HUES64 (cell line): ENCODE results near the gene RAPGEF3.
A peak's percentile ranks its signal among the peaks of the same experiment; 100 is the strongest.

ENCODE experiments used
- H3K27ac ChIP-seq: 2 replicates; pipeline ENCODE4 v1.7.0; 2013; ENCODE audit warnings: low read depth, low read length, inconsistent platforms
- H3K27me3 ChIP-seq: 2 replicates; pipeline ENCODE4 v1.6.1; 2013; ENCODE audit warnings: mild to moderate bottlenecking, low read length; ENCODE audit not compliant: insufficient read depth
- H3K36me3 ChIP-seq: 2 replicates; pipeline ENCODE4 v1.6.1; 2013; ENCODE audit warnings: mild to moderate bottlenecking, low read length; ENCODE audit not compliant: insufficient read depth
- H3K4me1 ChIP-seq: 2 replicates; pipeline ENCODE4 v1.6.1; 2013; ENCODE audit warnings: mild to moderate bottlenecking, low read length, moderate library complexity; ENCODE audit not compliant: insufficient read depth
- H3K4me3 ChIP-seq: 2 replicates; pipeline ENCODE4 v1.5.1; 2013; ENCODE audit warnings: mild to moderate bottlenecking, low read length, moderate library complexity
- H3K9ac ChIP-seq: 2 replicates; pipeline ENCODE4 v1.6.1; 2013; ENCODE audit warnings: mild to moderate bottlenecking, low read depth, low read length
- H3K9me3 ChIP-seq: 2 replicates; pipeline ENCODE4 v1.6.1; 2013; ENCODE audit warnings: low read depth, low read length; ENCODE audit not compliant: insufficient read depth
- WGBS: fragments of 150-250, 120-280 bp; methylation state at CpG from one replicate; pipeline ENCODE4 v1.1.7; 2013; ENCODE audit warnings: missing lambda C conversion rate; 5-methylcytosine and 5-hydroxymethylcytosine counted together

The RAPGEF3 gene

DNA sequence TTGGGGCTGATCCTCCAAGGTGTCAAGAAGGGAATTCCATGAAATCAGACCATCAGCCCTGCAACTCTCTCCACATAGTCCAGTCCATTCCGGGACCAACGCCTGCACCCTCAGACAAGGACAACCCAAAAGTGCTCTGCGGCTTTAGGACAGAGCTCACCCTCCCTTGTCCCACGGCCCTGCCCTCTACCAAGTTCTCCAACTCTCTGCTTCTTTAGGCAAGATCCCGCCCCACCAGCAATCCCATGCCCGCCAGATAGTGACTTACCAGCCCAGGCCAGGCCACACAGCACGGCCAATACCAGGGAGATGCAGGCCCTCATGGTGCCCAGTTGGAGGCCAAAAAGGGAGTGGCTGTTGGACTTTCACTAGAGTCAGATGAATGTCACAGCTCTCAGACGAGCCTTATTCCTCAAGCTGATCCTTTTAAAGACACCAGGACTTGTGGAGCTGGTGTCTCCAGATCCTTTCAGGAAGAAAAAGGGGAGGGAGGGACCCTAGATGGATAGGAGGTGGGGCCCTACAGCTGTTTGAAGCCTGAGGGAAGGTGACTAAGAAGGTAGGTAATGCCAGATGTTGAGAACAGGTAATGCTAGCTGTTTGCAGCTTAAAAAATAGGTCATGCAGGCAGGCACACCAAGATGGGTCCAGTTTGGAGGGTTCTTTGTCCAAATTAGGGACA lies 33.4 kb downstream of the RAPGEF3 start, which contains the start of gene ENDOU:
Gene ENDOU, minus strand, starts transcription at position 400 of the 682 bp plus-strand sequence. Its CDS starts 77 bp downstream, at position 323.
- Histone ChIP-seq H3K27ac (no peak within 1 kb of the TSS), H3K9me3 (no peaks in the 10 kb centered on the region), H3K9ac (no peak within 1 kb of the TSS), H3K27me3 (no peaks in the 10 kb centered on the region), H3K4me3 (no peak within 1 kb of the TSS), H3K36me3 (no peaks in the 10 kb centered on the region), H3K4me1 (no peaks in the 10 kb centered on the region)
- 82% methylated on average over 8 of the region's 8 CpGs for WGBS

DNA sequence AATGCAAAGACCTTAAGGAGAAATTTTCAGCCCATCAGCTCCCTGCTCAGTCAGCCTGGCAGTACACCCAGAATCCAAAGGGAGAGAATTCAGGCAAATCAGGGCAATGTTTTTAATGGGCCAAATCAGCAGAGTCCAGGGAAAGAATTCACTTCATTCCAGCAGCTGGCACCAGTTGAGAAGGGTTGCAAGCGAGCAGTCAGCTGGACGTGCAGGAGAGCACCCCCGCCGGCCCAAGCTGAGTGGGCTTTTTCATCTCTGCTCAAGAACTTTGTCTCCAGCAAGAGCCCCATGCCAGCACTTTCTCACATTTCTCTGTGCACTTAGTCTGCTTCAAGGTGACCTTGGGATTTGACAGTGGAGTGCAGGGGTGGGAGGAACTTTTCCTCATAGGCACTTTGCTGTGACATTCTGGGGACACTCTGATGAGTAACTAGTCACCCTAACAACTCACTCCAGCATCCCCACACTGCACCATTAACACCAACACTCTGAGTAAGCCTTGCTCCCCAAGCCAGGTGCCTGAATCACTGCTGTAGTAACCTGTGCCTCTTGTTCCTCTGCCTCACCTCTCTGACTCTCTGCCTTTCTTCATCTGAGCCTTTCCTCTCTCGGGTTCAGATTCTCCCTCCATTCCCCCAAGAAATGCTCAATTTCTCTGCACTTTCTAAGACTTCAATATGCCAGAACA lies 35.6 kb downstream of the RAPGEF3 start:
- Histone ChIP-seq H3K9ac (no peak overlapping the region), H3K4me3 (no peak overlapping the region), H3K27ac (no peak overlapping the region), H3K36me3 (no peaks in the 10 kb centered on the region), H3K9me3 (no peaks in the 10 kb centered on the region), H3K4me1 (no peaks in the 10 kb centered on the region), H3K27me3 (no peaks in the 10 kb centered on the region)
- 90% methylated on average over 5 of the region's 5 CpGs for WGBS

DNA sequence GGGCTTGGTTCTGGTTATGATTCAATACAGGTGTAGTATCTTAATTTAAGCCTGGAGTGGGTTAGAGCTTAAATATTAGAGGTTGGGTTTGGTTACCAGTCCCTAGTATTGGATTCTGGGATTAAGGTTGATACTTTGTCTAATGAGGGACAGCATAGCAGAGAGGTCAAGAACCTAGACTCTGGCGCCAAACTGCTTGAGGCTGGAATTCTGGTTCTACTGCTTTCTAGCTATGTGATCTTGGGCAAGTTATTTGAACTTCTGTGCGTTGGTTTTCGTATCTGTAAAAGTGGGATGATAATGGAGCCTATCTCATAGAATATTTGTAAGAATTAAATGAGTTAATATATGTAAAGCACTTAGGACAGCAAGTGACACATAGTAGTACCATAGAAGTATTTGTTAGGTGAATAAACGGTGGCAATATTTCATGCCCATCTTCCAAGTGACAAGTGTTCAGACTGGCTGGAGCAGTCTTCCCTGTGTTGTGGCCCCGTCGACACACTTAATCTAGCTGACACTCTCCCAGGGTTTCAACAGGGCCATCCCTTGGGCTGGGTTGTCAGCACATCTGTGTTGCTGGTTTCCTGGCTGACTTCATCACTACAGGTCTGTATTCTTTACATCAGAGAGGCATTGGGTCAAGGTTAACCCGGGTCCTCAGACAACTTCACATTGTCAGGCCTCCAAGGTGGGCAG lies 36.4 kb downstream of the RAPGEF3 start:
- H3K36me3 ChIP-seq = no peaks in the 10 kb centered on the region

DNA sequence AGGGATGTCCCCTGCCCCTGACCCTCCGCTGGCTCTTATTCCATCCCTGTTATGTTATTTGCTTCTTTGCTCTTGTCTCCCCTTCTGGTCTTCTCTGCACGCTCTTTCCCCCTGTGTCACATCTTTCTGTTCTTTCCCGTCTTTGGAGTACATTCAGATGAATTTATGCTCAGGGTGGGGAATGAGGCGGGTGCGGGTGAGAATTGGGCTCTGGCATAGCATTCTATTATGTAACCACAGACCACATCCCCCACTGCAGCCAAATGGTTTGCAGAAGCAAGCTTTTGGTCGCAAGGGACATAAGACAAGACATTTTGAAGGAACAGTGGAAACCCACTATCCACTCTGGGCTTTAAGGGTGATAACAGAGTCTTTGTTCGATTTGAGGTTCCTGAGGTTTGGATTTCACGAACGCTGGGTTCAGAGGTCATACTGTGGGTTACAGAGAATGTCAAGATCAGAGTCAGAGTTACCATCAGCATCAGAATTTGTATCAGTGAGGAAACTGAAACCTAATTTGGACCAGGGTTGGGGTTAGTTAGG lies 37.2 kb downstream of the RAPGEF3 start:
- H3K36me3 ChIP-seq = no peaks in the 10 kb centered on the region
- WGBS = 95% methylated on average over 9 of the region's 9 CpGs
- no peaks in the 10 kb centered on the region for H3K4me1 ChIP-seq
- H3K27me3 ChIP-seq = peaks cover 4% of the 10 kb centered on the region; the same call in 1 of the 2 replicates
- H3K9me3 ChIP-seq = no peaks in the 10 kb centered on the region
- H3K27ac ChIP-seq = no peak overlapping the region
- no peak overlapping the region for H3K4me3 ChIP-seq
- no peak overlapping the region for H3K9ac ChIP-seq

More for the DNA sequence above, 36.4 kb downstream of the RAPGEF3 start:
- H3K27me3 ChIP-seq = no peaks in the 10 kb centered on the region
- H3K4me1 ChIP-seq = no peaks in the 10 kb centered on the region
- no peak overlapping the region for H3K4me3 ChIP-seq
- 88% methylated on average over 7 of the region's 7 CpGs for WGBS
- H3K27ac ChIP-seq = no peak overlapping the region
- H3K9me3 ChIP-seq = no peaks in the 10 kb centered on the region
- H3K9ac ChIP-seq = no peak overlapping the region

DNA sequence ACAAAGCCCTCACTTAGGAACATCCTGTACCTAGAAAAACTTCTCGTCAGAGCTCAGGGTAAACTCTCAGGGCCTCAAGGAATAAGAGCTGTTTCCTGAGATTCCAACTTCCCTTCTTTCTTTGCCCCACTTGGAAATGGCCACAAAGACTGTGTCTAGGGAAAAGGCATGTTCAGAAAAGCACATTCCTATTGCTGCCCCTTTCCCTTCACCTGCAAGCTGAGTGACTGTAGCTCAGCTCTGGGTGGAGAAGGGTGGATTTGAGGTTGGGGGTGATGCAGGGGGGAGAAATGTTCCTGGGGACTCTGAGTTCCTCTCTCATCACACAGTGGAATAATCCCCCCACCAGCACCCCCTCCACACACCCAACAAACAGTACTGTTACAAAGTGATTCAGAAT lies 40.1 kb downstream of the RAPGEF3 start:
- Histone ChIP-seq H3K27me3 (peaks cover 11% of the 10 kb centered on the region; the same call in 1 of the 2 replicates), H3K4me1 (no peaks in the 10 kb centered on the region), H3K4me3 (no peak overlapping the region), H3K27ac (no peak overlapping the region), H3K9me3 (no peaks in the 10 kb centered on the region), H3K9ac (no peak overlapping the region), H3K36me3 (no peaks in the 10 kb centered on the region)
- WGBS = 86% methylated on average over 1 of the region's 1 CpG

DNA sequence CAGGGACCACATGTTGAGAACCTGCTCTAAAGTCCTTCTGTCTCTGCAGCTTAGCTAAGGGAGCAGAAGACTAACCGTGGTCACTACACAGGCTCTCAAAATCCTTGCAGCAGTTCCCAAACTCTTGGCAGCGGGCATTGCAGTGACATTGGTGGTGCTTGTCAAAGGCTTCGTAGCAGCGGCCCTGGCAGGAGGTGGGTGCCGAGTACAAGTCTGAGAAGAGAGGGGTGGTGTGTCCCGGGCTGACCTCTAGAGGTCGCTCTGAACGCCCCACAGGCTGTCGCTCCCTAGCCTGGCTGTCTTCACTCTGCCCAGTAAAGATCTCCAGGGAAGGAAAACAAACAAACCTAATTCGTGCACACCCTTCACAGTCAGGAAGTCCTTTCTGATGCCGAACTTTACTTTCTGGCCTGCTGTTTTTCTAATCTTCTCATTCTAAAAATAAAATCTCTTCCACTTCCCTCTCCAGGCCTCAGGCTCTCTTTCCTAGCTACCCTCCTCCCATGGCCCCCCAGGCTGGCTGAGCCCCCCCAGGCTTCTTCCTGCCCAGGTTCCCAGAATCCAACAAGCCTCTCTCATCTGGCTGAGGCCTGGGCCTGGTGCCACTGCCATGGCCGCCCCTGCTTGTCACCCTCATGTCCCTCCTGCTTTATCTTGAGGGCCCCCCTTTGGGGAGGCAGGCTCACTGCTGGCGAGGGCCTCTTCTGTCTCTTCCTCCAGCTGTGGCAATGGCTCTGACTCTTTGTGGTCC lies 41.1 kb downstream of the RAPGEF3 start:
- H3K27ac ChIP-seq = peak overlapping the region; percentile 13; the same call in 1 of the 2 replicates
- H3K9me3 ChIP-seq = no peaks in the 10 kb centered on the region
- no peaks in the 10 kb centered on the region for H3K4me1 ChIP-seq
- no peaks in the 10 kb centered on the region for H3K36me3 ChIP-seq
- 11% methylated on average over 13 of the region's 13 CpGs for WGBS
- no peak overlapping the region for H3K9ac ChIP-seq
- no peak overlapping the region for H3K4me3 ChIP-seq
- H3K27me3 ChIP-seq = peaks cover 11% of the 10 kb centered on the region; the same call in 1 of the 2 replicates

DNA sequence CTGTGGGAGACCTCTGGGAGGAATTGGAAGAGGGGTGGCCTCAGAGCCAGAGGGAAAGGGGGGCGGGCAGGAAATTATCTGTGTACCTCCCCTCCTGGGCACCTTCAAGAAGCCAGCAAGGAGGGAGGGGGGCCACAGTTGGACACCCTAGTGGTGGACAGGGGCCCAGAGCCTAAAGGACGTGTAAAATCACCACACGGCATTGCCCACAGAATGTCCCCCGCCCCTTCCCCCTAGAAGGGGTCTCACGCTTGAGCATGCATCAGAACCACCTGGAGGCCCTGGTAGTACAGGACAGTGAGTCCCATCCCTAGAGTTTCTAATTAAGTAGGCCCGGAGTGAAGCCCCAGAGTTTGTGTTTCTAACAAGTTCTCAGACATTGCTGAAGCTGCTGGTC lies 41.6 kb downstream of the RAPGEF3 start:
- no peaks in the 10 kb centered on the region for H3K4me1 ChIP-seq
- H3K9ac ChIP-seq = no peak overlapping the region
- WGBS = 84% methylated on average over 6 of the region's 6 CpGs
- no peaks in the 10 kb centered on the region for H3K36me3 ChIP-seq
- H3K27me3 ChIP-seq = peaks cover 11% of the 10 kb centered on the region; the same call in 1 of the 2 replicates
- H3K27ac ChIP-seq = no peak overlapping the region
- no peak overlapping the region for H3K4me3 ChIP-seq
- H3K9me3 ChIP-seq = no peaks in the 10 kb centered on the region

DNA sequence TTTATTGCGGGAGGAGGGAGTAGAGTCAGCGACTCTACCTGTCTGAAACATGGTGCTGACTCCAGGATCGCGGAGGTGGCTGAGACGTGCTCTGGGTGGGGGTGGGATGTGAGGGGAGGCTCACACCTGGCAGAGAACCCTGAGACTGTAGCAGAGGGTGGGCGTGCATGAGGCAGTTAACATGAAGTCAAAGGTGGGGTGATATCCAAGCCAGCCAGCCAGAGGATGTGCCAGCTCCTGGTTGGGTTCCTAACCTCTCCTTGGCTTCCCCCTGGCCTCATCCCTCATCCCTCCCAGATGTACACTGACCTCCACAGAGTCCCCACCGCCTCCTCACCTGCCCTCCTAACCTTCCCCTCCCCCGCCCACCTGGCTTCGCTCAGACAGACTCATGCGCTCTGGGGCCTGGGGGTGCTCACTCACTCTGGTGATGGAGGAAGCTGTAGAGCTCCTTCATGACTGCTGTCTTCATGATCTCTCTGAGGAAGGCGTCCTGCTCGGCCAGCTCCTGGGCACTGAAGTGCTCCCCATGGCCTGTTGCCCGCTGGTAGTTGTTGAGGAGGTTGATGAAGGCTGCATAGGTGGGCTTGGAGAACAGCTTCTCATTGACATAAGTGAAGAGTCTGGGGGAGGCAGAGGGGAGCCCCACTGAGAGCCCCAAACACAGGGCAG lies 42.7 kb downstream of the RAPGEF3 start:
- Histone ChIP-seq H3K27ac (no peak overlapping the region), H3K9ac (no peak overlapping the region), H3K4me3 (no peak overlapping the region), H3K9me3 (no peaks in the 10 kb centered on the region), H3K27me3 (peaks cover 11% of the 10 kb centered on the region; the same call in 1 of the 2 replicates), H3K4me1 (no peaks in the 10 kb centered on the region), H3K36me3 (no peaks in the 10 kb centered on the region)
- 92% methylated on average over 13 of the region's 13 CpGs for WGBS

DNA sequence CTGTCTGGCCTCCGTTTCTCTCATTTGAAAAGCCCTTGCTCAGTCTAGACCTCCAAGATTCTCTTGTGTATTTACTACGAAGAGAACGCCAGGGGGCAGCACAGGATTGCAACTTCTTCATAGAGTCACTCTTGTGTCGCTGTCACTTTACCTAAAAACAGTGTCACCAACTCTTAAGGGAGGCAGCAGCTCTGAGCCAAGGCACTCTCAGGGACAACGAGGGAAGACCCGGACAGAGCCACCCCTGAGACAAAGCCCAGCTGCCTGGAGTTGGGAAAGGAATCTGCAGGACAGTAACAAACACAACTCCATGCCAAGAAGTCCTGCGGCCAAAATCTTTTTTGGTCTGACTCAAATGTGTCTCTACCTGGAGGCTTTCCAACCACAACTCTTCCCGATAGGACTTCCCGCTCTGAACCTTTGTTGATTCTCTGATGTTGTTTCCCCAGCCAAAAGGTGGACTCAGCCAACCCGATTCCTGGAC lies 43.2 kb downstream of the RAPGEF3 start:
- H3K4me3 ChIP-seq = no peak overlapping the region
- no peaks in the 10 kb centered on the region for H3K36me3 ChIP-seq
- H3K4me1 ChIP-seq = no peaks in the 10 kb centered on the region
- H3K9ac ChIP-seq = no peak overlapping the region
- H3K27me3 ChIP-seq = peaks cover 11% of the 10 kb centered on the region; the same call in 1 of the 2 replicates
- no peaks in the 10 kb centered on the region for H3K9me3 ChIP-seq
- 38% methylated on average over 10 of the region's 10 CpGs for WGBS
- H3K27ac ChIP-seq = no peak overlapping the region

DNA sequence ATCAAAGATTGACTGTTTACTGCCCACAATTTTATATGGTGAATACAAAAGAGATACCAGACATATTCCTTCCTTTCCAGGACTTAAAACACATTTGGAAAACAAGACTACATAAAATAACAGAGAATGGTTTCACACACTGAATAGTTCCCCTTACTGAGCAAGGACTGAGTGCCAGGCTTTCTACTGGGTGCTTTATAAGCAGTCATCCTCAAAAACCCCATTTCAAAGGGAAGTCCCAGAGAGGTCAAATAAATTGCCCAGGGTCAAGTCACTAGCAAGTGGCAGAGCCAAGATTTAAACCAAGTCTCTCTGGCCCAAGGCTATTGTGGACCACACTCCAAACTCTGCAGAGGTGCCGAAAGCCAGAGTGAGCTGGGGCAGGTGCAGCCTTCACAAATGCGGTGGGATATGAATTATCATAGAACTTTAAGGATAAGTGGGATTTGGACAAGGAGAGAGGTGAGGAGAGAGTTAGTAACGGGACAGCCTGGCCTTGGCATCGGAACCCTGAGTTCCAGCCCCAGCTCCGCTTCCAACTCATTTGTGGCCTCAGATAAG lies 43.8 kb downstream of the RAPGEF3 start:
- no peak overlapping the region for H3K27ac ChIP-seq
- no peaks in the 10 kb centered on the region for H3K9me3 ChIP-seq
- no peaks in the 10 kb centered on the region for H3K4me1 ChIP-seq
- H3K9ac ChIP-seq = no peak overlapping the region
- H3K27me3 ChIP-seq = peaks cover 11% of the 10 kb centered on the region; the same call in 1 of the 2 replicates
- WGBS = 50% methylated on average over 5 of the region's 5 CpGs
- H3K4me3 ChIP-seq = no peak overlapping the region
- no peaks in the 10 kb centered on the region for H3K36me3 ChIP-seq
